GM12892 (cell line): ENCODE measurements around the gene MATN4.

ENCODE experiments used
- POLR2A ChIP-seq: IDR thresholded peaks from 2 replicates; pipeline ENCODE4 v1.6.1; 2011; ENCODE audit warnings: low read depth, low read length, control low read depth
- POLR2AphosphoS5 ChIP-seq: IDR thresholded peaks from 2 replicates; pipeline ENCODE4 v1.6.1; 2011; ENCODE audit warnings: low read depth, low read length, control low read depth
- TAF1 ChIP-seq: IDR thresholded peaks from 2 replicates; pipeline ENCODE4 v1.6.1; 2011; ENCODE audit warnings: low read depth, mild to moderate bottlenecking, control low read depth, low read length, borderline replicate concordance

DNA sequence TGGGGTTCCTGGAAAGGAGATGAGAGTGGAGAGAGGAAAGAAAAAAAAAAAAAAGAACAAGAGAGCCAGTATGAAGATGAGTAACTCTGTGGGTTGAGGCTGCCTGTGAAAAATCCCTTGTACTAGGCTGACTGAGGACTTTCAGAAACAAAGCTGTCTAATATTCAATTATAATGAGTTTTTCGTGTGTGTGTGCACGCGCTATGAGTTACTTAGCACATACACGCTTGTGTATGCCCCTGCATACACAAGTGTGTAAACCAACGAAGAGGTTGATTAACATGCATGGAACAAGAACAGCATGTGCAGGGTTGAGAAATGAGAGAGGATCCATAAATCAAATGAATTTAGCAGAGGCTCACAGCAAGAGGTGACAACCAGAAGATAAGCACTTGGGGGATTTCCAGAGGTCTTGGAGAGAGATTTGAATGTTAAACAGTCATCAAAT lies 6.3 kb downstream of the MATN4 start:
- TF ChIP-seq POLR2A (no peak), POLR2AphosphoS5 (no peak), TAF1 (no peak)
